D721Med (cell line): Measurements from ENCODE around the gene AFF1.

Experiments used
- DNase-seq: peaks from one replicate; pipeline ENCODE4 v3.0.0; 2011; ENCODE audit warnings: low spot score; ENCODE audit not compliant: insufficient read length
- FAIRE-seq: peaks from 2 replicates; lab custom pipeline; 2011; peaks lifted over from hg19 to GRCh38; lab: Jason Lieb, UNC
- TF ChIP-seq, protein P1 (sequence below): IDR thresholded peaks from 2 replicates; pipeline ENCODE4 v1.5.1; 2012; ENCODE audit warnings: mild to moderate bottlenecking, control low read depth; ENCODE audit not compliant: insufficient read depth; ENCODE audit errors: missing control alignments

The AFF1 gene

DNA sequence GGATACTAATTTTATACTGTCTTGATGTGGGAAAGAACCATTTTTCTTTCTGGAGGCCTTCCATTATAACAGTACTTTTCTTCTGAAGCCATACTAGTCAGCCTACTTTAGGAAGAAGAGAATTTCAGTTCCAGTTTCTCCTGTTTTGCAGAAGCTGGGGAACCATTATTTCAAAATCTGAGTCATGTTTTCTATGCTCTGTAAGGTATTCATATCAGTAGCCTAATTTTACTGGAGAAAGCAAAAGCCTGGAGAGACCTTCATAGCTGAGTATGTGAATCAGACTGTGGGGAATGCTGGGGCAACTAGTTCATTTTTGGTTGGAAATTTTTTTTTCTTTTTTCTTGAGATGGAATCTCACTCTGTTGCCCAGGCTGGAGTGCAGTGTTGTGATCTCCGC, 22.4 kb downstream of the AFF1 start:
- FAIRE-seq (no peak), DNase-seq (no peak)
- TF ChIP-seq, protein P1, sequence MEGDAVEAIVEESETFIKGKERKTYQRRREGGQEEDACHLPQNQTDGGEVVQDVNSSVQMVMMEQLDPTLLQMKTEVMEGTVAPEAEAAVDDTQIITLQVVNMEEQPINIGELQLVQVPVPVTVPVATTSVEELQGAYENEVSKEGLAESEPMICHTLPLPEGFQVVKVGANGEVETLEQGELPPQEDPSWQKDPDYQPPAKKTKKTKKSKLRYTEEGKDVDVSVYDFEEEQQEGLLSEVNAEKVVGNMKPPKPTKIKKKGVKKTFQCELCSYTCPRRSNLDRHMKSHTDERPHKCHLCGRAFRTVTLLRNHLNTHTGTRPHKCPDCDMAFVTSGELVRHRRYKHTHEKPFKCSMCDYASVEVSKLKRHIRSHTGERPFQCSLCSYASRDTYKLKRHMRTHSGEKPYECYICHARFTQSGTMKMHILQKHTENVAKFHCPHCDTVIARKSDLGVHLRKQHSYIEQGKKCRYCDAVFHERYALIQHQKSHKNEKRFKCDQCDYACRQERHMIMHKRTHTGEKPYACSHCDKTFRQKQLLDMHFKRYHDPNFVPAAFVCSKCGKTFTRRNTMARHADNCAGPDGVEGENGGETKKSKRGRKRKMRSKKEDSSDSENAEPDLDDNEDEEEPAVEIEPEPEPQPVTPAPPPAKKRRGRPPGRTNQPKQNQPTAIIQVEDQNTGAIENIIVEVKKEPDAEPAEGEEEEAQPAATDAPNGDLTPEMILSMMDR, result no peak

DNA sequence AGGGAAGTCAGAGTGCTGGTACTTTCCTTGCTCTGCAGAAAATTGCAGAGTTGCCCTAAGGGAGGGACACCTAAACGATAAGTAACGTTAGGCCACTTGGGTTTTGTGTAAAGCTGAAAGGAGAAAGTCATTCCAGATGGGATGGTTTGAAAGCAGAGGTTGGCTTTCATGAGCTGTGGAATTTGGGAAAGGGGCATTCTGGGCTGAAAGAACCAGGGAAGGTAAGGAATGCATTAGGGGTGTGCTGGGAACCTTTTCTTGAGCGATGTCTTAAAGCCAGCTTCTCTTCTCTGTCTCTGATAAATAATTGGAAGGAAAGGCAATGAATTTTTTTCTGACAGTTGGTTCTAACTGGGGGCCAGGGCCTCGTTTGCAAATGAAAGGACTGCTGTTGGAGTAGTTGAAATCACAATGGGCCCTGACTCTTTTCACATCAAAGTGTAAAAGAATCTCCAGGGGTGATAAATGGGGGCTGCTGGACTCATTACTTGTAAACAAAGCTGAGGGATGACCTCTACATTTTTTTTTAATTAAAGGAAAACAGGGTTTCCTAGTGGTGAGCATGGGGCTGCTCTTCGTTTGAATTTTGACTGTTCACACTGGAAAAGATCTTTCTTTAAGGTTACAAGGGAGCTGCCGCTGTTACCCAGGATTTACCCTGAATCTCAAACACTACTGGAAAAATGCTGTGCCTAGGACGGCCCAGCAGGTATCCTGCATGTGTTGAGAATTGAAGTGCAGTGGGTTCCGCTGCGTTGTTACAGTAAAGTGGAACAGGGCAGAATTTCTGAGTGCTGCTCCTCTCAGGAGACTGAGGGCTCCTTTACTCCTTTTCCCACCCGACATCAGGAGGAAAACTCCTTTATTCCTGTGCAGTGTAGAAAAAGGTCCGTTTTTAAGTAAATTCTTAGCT, 25.0 kb downstream of the AFF1 start:
- DNase-seq, result no peak
- FAIRE-seq, result no peak
- TF ChIP-seq, protein P1, result no peak

DNA sequence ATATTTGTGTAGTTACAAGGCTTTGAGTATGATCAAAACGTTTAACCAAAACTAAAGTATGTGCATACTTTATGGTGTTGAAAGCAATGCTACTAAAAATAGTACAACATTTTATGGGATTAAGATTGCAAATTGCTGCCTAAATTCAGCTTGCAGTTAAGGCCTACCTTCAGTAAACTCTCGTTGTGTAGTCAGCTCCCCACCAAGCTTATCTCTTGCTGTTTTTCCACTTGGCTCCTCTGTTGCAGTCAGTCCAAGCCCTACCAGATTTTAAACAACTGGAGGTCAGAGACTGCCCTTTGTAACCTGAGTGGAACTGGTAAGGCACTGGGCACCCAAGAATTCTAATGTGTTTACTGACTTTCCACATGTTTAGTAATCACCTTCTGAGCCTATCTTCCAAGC, 25.7 kb downstream of the AFF1 start:
- DNase-seq, result no peak
- TF ChIP-seq, protein P1, result no peak
- FAIRE-seq, result no peak

DNA sequence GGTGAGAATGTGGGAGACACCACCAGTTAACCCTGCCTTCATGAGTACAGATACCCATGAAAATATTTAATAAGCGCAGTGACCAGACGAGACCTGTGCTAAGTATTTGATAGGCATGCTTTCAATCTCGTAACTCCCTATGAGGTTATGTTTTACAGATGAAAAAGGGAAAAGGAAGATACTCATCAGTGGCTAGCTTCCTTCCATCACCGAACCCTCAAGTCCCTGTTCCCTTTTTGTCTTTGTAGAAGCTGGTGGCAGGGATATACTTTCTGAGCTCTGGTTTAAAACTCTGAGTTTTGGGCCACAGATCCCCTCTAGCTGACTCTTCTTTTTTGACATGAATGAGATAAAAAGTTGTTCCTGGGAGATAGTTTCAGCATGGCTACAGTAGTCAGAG, 26.3 kb downstream of the AFF1 start:
- TF ChIP-seq, protein P1, result no peak
- DNase-seq (no peak), FAIRE-seq (no peak)

DNA sequence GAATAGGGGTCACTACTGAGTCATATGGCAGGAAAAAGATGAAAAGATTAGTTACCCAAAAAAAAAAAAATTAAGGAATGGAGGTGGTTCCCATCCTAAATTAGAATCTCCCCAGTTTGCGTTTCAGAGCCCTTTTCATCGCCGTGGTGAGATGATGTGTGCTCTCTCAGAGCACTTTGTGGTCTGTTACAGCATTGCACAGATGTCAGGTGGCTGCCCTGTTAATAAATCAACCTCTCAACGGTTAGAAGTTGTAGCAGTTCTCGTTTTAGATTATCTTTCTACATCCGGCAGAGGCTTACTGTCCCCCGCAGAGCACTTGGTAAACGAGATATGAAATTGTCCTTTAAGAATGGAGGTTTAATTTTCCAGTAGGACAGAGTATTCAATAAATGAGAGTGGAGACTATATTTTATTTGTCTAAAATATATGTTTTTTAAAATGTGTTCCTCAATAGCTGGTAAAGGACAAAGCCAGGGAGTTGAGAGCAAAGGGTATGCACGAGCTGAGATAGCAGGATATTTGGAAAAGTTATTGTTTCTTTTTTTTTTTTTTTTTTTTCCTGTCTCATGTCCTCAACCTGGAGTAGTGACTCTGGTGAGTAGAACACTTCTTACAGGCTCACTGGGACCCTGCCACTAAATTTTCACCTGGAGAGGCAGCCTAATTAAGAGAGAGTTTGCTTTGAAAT, 26.9 kb downstream of the AFF1 start:
- TF ChIP-seq, protein P1, result no peak
- DNase-seq (no peak), FAIRE-seq (no peak)

DNA sequence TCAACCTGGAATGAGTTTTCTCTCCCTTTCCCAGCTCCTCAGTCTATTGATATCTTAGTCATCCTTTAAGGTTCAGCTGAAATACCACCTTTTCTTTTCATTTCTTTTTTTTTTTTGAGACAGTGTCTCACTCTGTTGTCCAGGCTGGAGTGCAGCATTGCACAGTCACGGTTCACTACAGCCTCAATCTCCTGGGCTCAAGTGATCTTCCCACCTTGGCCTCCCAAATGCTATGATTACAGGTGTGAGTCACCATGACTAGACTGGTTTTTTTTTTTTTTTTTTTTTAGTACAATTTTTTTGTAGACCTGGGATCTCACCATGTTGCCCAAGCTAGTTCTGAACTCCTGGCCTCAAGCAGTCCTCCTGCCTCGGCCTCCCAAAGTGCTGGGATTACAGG, 28.9 kb downstream of the AFF1 start:
- FAIRE-seq, result no peak
- no peak for DNase-seq
- TF ChIP-seq, protein P1, result no peak
